Liver (tissue), 9 donors: Measurements from ENCODE around the gene GAL. TPM values are rescaled to one million over a fixed set of nuclear protein-coding genes. Genes with fewer than 3 reads are reported as not detected.

Source experiments
- DNase-seq: peaks from one replicate; pipeline ENCODE4 v3.0.0-alpha.2; 2017; ENCODE audit warnings: low spot score
- H3K27ac ChIP-seq, 2 donors: one replicate each; pipeline ENCODE4 v1.7.0; 2013; ENCODE audit warnings: inconsistent platforms in 2 of 2, low read length in 2 of 2, control low read depth in 1 of 2, low read depth in 1 of 2, mild to moderate bottlenecking in 1 of 2
- H3K27me3 ChIP-seq, 4 donors: one replicate each; pipeline versions ENCODE4 v1.6.1 to v1.7.0; 2013; ENCODE audit warnings: low read length in 3 of 4, inconsistent platforms in 1 of 4, mild to moderate bottlenecking in 1 of 4, moderate library complexity in 1 of 4; ENCODE audit not compliant: control insufficient read depth in 4 of 4, insufficient read depth in 4 of 4
- H3K36me3 ChIP-seq, 4 donors: one replicate each; pipeline versions ENCODE4 v1.6.1 to v1.7.0; 2013; ENCODE audit warnings: low read length in 3 of 4, mild to moderate bottlenecking in 3 of 4, low read depth in 1 of 4, moderate library complexity in 1 of 4; ENCODE audit not compliant: control insufficient read depth in 4 of 4, insufficient read depth in 3 of 4
- H3K4me1 ChIP-seq, 4 donors: one replicate each; pipeline versions ENCODE4 v1.6.1 to v1.7.0; 2013; ENCODE audit warnings: low read length in 3 of 4, mild to moderate bottlenecking in 3 of 4, moderate library complexity in 1 of 4; ENCODE audit not compliant: control insufficient read depth in 4 of 4, insufficient read depth in 4 of 4
- H3K4me3 ChIP-seq, 3 donors: one replicate each; pipeline versions ENCODE4 v1.6.1 to v1.7.0; 2013; ENCODE audit warnings: low read length in 3 of 3, control low read depth in 1 of 3, low read depth in 1 of 3, mild to moderate bottlenecking in 1 of 3
- H3K9ac ChIP-seq, 2 donors: one replicate each; pipeline ENCODE4 v1.7.0; 2013; ENCODE audit warnings: low read length in 2 of 2, mild to moderate bottlenecking in 2 of 2, moderate library complexity in 2 of 2, control low read depth in 1 of 2, low read depth in 1 of 2
- H3K9me3 ChIP-seq, 4 donors: one replicate each; pipeline versions ENCODE4 v1.6.1 to v1.7.0; 2013; ENCODE audit warnings: low read length in 3 of 4; ENCODE audit not compliant: control insufficient read depth in 4 of 4
- EGR1 ChIP-seq, 2 donors: IDR thresholded peaks; 2 replicates each; pipeline ENCODE4 v1.6.1; 2016 to 2018; ENCODE audit warnings: antibody characterized with exemption in 2 of 2, low read depth in 2 of 2
- FOXA1 ChIP-seq: IDR thresholded peaks from 2 replicates; pipeline ENCODE4 v1.6.1; 2016; ENCODE audit warnings: antibody characterized with exemption
- FOXA2 ChIP-seq: IDR thresholded peaks from 2 replicates; pipeline ENCODE4 v1.6.1; 2016; ENCODE audit warnings: antibody characterized with exemption
- GABPA ChIP-seq, 2 donors: IDR thresholded peaks in 1 of 2; conservative IDR thresholded peaks in 1 of 2; 2 replicates each; pipeline ENCODE4 v1.6.1; 2016; ENCODE audit warnings: antibody characterized with exemption in 2 of 2, mild to moderate bottlenecking in 1 of 2, moderate library complexity in 1 of 2
- HNF4A ChIP-seq, 2 donors: conservative IDR thresholded peaks; 2 replicates each; pipeline ENCODE4 v1.6.1; 2016; ENCODE audit warnings: antibody characterized with exemption in 2 of 2, mild to moderate bottlenecking in 2 of 2
- HNF4G ChIP-seq: IDR thresholded peaks from 2 replicates; pipeline ENCODE4 v1.6.1; 2016; ENCODE audit warnings: antibody characterized with exemption
- JUND ChIP-seq, 2 donors: IDR thresholded peaks; 2 replicates each; pipeline ENCODE4 v1.6.1; 2016; ENCODE audit warnings: antibody characterized with exemption in 2 of 2
- RAD21 ChIP-seq, 2 donors: IDR thresholded peaks; 2 replicates each; pipeline ENCODE4 v1.6.1; 2016; ENCODE audit warnings: antibody characterized with exemption in 2 of 2, mild to moderate bottlenecking in 2 of 2
- TAF1 ChIP-seq: conservative IDR thresholded peaks from 2 replicates; pipeline ENCODE4 v1.6.1; 2016; ENCODE audit warnings: antibody characterized with exemption, mild to moderate bottlenecking
- YY1 ChIP-seq: IDR thresholded peaks from 2 replicates; pipeline ENCODE4 v1.6.1; 2016; ENCODE audit warnings: antibody characterized with exemption, mild to moderate bottlenecking
- ZBTB33 ChIP-seq: IDR thresholded peaks from 2 replicates; pipeline ENCODE4 v1.6.1; 2016; ENCODE audit warnings: antibody characterized with exemption
- WGBS: extraction: QIAGEN DNeasy Blood & Tissue Kit; methylation state at CpG from one replicate; pipeline ENCODE4 v1.1.7; 2013; 5-methylcytosine and 5-hydroxymethylcytosine counted together
- polyA plus RNA-seq, 2 donors: library from polyadenylated mRNA; stranded (reverse) in 1 of 2; unstranded in 1 of 2; fragments of 200-250 nt in 1 of 2; fragments of >200 nt in 1 of 2; fragmentation: Nextera tagmentation in 1 of 2; extraction: Ambion mirVana in 1 of 2; gene quantifications; one replicate each; pipeline versions ENCODE4 v1.2.1 to v1.2.3, GENCODE V29; 2013 to 2015
- total RNA-seq, 2 donors: library from RNA; depleted of rRNA; stranded (reverse); fragments of >200 nt; gene quantifications; one replicate each; pipeline ENCODE4 v1.2.3, GENCODE V29; 2014
- TF ChIP-seq, protein P1 (sequence below): fragments of 150-350 bp; IDR thresholded peaks from 2 replicates; pipeline ENCODE4 v1.5.1; 2017; ENCODE audit warnings: improper control_type of control experiment, low read depth, low read length; ENCODE audit not compliant: missing input control
- TF ChIP-seq, protein P2 (sequence below): IDR thresholded peaks from 2 replicates; pipeline ENCODE4 v1.6.1; 2016; ENCODE audit warnings: antibody characterized with exemption
- TF ChIP-seq, protein P3 (sequence below): IDR thresholded peaks from 2 replicates; pipeline ENCODE4 v1.6.1; 2016; ENCODE audit warnings: antibody characterized with exemption
- TF ChIP-seq, protein P4 (sequence below): IDR thresholded peaks from 2 replicates; pipeline ENCODE4 v1.6.1; 2016; ENCODE audit warnings: antibody characterized with exemption, mild to moderate bottlenecking
- donor health status: healthy.
- donor health status: healthy.
- donor health status: healthy.
- donor health status: healthy.
- donor health status: healthy.

The GAL gene
- total and polyA plus RNA-seq, 4 donors, result 0.47 TPM; not detected in 3

DNA sequence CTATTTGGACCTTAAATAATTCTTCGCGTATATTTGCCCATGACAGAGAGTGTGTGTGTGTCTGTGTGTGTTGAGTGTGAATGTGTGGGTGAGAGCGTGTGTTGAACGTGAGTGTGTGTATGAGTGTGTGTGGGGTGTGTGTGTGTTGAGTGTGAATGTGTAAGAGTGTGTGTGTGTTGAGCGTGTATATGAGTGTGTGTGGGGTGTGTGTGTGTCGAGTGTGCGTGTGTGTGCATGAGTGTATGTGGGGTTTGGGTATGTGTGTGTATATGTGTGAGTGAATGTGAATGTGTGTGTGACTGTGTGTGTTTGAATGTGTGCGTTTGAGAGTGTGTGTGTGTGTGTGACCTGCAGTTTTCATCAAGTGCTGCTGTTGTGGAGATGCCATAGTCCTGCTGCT lies 26.8 kb downstream of the GAL start:
- no peak overlapping the region for H3K9ac ChIP-seq
- no peak overlapping the region for H3K27ac ChIP-seq
- DNase-seq, result no peak
- H3K4me1 ChIP-seq, result no peaks in the 10 kb centered on the region
- H3K9me3 ChIP-seq, result no peaks in the 10 kb centered on the region
- no peaks in the 10 kb centered on the region for H3K27me3 ChIP-seq
- no peak overlapping the region for H3K4me3 ChIP-seq
- no peaks in the 10 kb centered on the region for H3K36me3 ChIP-seq
- 95% methylated on average over 8 of the region's 8 CpGs for WGBS
- TF ChIP-seq EGR1 (IDR thresholded peaks at IDR 0.05; ENCODE audit: low read depth in 2 of 2) (no peak), GABPA (IDR thresholded peaks at IDR 0.05 in 1 of 2, conservative IDR thresholded peaks at IDR 0.05 in 1 of 2) (no peak), TAF1 (no peak), YY1 (no peak), FOXA2 (no peak), HNF4G (no peak), HNF4A (conservative IDR thresholded peaks at IDR 0.05) (no peak), ZBTB33 (no peak), JUND (IDR thresholded peaks at IDR 0.05) (no peak), RAD21 (IDR thresholded peaks at IDR 0.05) (no peak), FOXA1 (no peak)
- TF ChIP-seq, protein P1, sequence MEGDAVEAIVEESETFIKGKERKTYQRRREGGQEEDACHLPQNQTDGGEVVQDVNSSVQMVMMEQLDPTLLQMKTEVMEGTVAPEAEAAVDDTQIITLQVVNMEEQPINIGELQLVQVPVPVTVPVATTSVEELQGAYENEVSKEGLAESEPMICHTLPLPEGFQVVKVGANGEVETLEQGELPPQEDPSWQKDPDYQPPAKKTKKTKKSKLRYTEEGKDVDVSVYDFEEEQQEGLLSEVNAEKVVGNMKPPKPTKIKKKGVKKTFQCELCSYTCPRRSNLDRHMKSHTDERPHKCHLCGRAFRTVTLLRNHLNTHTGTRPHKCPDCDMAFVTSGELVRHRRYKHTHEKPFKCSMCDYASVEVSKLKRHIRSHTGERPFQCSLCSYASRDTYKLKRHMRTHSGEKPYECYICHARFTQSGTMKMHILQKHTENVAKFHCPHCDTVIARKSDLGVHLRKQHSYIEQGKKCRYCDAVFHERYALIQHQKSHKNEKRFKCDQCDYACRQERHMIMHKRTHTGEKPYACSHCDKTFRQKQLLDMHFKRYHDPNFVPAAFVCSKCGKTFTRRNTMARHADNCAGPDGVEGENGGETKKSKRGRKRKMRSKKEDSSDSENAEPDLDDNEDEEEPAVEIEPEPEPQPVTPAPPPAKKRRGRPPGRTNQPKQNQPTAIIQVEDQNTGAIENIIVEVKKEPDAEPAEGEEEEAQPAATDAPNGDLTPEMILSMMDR, result no peak
- TF ChIP-seq, protein P2, sequence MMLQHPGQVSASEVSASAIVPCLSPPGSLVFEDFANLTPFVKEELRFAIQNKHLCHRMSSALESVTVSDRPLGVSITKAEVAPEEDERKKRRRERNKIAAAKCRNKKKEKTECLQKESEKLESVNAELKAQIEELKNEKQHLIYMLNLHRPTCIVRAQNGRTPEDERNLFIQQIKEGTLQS, result no peak
- TF ChIP-seq, protein P3, sequence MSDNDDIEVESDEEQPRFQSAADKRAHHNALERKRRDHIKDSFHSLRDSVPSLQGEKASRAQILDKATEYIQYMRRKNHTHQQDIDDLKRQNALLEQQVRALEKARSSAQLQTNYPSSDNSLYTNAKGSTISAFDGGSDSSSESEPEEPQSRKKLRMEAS, result no peak
- TF ChIP-seq, protein P4, sequence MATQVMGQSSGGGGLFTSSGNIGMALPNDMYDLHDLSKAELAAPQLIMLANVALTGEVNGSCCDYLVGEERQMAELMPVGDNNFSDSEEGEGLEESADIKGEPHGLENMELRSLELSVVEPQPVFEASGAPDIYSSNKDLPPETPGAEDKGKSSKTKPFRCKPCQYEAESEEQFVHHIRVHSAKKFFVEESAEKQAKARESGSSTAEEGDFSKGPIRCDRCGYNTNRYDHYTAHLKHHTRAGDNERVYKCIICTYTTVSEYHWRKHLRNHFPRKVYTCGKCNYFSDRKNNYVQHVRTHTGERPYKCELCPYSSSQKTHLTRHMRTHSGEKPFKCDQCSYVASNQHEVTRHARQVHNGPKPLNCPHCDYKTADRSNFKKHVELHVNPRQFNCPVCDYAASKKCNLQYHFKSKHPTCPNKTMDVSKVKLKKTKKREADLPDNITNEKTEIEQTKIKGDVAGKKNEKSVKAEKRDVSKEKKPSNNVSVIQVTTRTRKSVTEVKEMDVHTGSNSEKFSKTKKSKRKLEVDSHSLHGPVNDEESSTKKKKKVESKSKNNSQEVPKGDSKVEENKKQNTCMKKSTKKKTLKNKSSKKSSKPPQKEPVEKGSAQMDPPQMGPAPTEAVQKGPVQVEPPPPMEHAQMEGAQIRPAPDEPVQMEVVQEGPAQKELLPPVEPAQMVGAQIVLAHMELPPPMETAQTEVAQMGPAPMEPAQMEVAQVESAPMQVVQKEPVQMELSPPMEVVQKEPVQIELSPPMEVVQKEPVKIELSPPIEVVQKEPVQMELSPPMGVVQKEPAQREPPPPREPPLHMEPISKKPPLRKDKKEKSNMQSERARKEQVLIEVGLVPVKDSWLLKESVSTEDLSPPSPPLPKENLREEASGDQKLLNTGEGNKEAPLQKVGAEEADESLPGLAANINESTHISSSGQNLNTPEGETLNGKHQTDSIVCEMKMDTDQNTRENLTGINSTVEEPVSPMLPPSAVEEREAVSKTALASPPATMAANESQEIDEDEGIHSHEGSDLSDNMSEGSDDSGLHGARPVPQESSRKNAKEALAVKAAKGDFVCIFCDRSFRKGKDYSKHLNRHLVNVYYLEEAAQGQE, result no peak
